IMR-90 (cell line): ENCODE data around the gene SPSB4. TPM values are rescaled to one million over a fixed set of nuclear protein-coding genes. Genes with fewer than 3 reads are reported as not detected.

Source experiments
- ATAC-seq: fragments of 200-7000 bp; cut with Tn5 transposase; 2 replicates; pipeline ENCODE4 v1.9.1; 2020; ENCODE audit warnings: low read depth, mild to moderate bottlenecking, moderate library complexity
- BruUV-seq: library from RNA; stranded (reverse); fragments of 400-500 nt; replicated peaks from 2 replicates; lab custom pipeline; 2021; lab: Mats Ljungman, UMichigan
- CTCF ChIA-PET: fragments of 300-600 bp; formaldehyde crosslinking; extraction: SDS; loops from one replicate; lab custom pipeline; 2021; ENCODE audit warnings: antibody characterized with exemption; lab: Yijun Ruan, JAX
- POLR2A ChIA-PET: fragments of 300-600 bp; sonication (Branson Sonifier 250); formaldehyde crosslinking; loops from one replicate; lab custom pipeline; 2022; ENCODE audit warnings: antibody characterized with exemption; ENCODE audit not compliant: unreplicated experiment; lab: Charles Lee
- DNase-seq: peaks from one replicate; pipeline ENCODE4 v3.0.0; 2013
- H2AFZ ChIP-seq: replicated peaks from 2 replicates; pipeline ENCODE3; 2013; ENCODE audit warnings: low read length, mild to moderate bottlenecking; ENCODE audit not compliant: poor library complexity
- H2AK5ac ChIP-seq: 2 replicates; pipeline ENCODE4 v1.6.1; 2013; ENCODE audit warnings: low read depth, low read length, inconsistent platforms
- H2AK9ac ChIP-seq: replicated peaks from 2 replicates; pipeline ENCODE3; 2013; ENCODE audit warnings: mild to moderate bottlenecking, low read depth, low read length, moderate library complexity; ENCODE audit not compliant: poor library complexity
- H2BK120ac ChIP-seq: 2 replicates; pipeline ENCODE4 v1.6.1; 2013; ENCODE audit warnings: low read depth, low read length, inconsistent platforms
- H2BK15ac ChIP-seq: 3 replicates; pipeline ENCODE4 v1.6.1; 2013; ENCODE audit warnings: low read depth, low read length, inconsistent platforms
- H2BK20ac ChIP-seq: 2 replicates; pipeline ENCODE4 v1.6.1; 2013; ENCODE audit warnings: low read depth, mild to moderate bottlenecking, inconsistent platforms, low read length, moderate library complexity
- H2BK5ac ChIP-seq: 2 replicates; pipeline ENCODE4 v1.6.1; 2013; ENCODE audit warnings: mild to moderate bottlenecking, low read depth, low read length, inconsistent platforms; ENCODE audit not compliant: poor library complexity, severe bottlenecking
- H3K14ac ChIP-seq: replicated peaks from 2 replicates; pipeline ENCODE4 v1.6.1; 2013; ENCODE audit warnings: low read depth, low read length, inconsistent platforms
- H3K18ac ChIP-seq: 2 replicates; pipeline ENCODE4 v1.6.1; 2013; ENCODE audit warnings: low read depth, low read length, control low read depth
- H3K23ac ChIP-seq: 2 replicates; pipeline ENCODE4 v1.6.1; 2013; ENCODE audit warnings: low read depth, low read length, inconsistent platforms
- H3K27ac ChIP-seq: 2 replicates; pipeline ENCODE4 v1.5.1; 2013; ENCODE audit warnings: mild to moderate bottlenecking, control low read depth, low read length; ENCODE audit not compliant: insufficient read depth
- H3K27me3 ChIP-seq: 2 replicates; pipeline ENCODE4 v1.6.1; 2013; ENCODE audit warnings: low read length; ENCODE audit not compliant: control insufficient read depth, insufficient read depth
- H3K36me3 ChIP-seq: 2 replicates; pipeline ENCODE4 v1.6.1; 2013; ENCODE audit warnings: low read length, mixed read lengths; ENCODE audit not compliant: control insufficient read depth, insufficient read depth
- H3K4ac ChIP-seq: 2 replicates; pipeline ENCODE4 v1.6.1; 2013; ENCODE audit warnings: low read depth, low read length, inconsistent platforms
- H3K4me1 ChIP-seq: 2 replicates; pipeline ENCODE4 v1.6.1; 2013; ENCODE audit warnings: low read length, mixed read lengths; ENCODE audit not compliant: control insufficient read depth, insufficient read depth
- H3K4me2 ChIP-seq: 2 replicates; pipeline ENCODE4 v1.6.1; 2013; ENCODE audit warnings: low read depth, mild to moderate bottlenecking, control low read depth, low read length, moderate library complexity
- H3K4me3 ChIP-seq: 2 replicates; pipeline ENCODE4 v1.5.1; 2013; ENCODE audit warnings: low read depth, mild to moderate bottlenecking, control low read depth, low read length, moderate library complexity; ENCODE audit not compliant: insufficient read depth
- H3K56ac ChIP-seq: 2 replicates; pipeline ENCODE4 v1.6.1; 2013; ENCODE audit warnings: low read length, inconsistent platforms; ENCODE audit not compliant: insufficient read depth; ENCODE audit errors: extremely low read depth
- H3K79me1 ChIP-seq, 2 experiments: 2 replicates each; pipeline ENCODE4 v1.6.1; 2013; ENCODE audit warnings: low read length in 2 of 2, inconsistent platforms in 1 of 2, low read depth in 1 of 2
- H3K9ac ChIP-seq: 2 replicates; pipeline ENCODE4 v1.6.1; 2013; ENCODE audit warnings: low read depth, low read length, control low read depth
- H3K9me1 ChIP-seq: 2 replicates; pipeline ENCODE4 v1.6.1; 2013; ENCODE audit warnings: low read length, inconsistent platforms; ENCODE audit not compliant: insufficient read depth
- H3K9me3 ChIP-seq: 2 replicates; pipeline ENCODE4 v1.6.1; 2013; ENCODE audit warnings: low read length; ENCODE audit not compliant: control insufficient read depth, insufficient read depth
- H4K20me1 ChIP-seq: 2 replicates; pipeline ENCODE4 v1.6.1; 2013; ENCODE audit warnings: low read length, inconsistent platforms; ENCODE audit not compliant: insufficient read depth
- H4K5ac ChIP-seq: 2 replicates; pipeline ENCODE4 v1.6.1; 2013; ENCODE audit warnings: mild to moderate bottlenecking, low read depth, low read length, control low read depth
- H4K8ac ChIP-seq, 2 experiments: 2 replicates each; pipeline ENCODE4 v1.6.1; 2013; ENCODE audit warnings: low read depth in 2 of 2, low read length in 2 of 2, control low read depth in 1 of 2, inconsistent platforms in 1 of 2
- H4K91ac ChIP-seq: 2 replicates; pipeline ENCODE4 v1.6.1; 2013; ENCODE audit warnings: low read depth, low read length, inconsistent platforms; ENCODE audit not compliant: insufficient read depth
- BHLHE40 ChIP-seq: fragments of 150-350 bp; IDR thresholded peaks from 2 replicates; pipeline ENCODE4 v1.6.1; 2016; ENCODE audit warnings: mild to moderate bottlenecking, low read depth, low read length
- CHD1 ChIP-seq: IDR thresholded peaks from 2 replicates; pipeline ENCODE4 v1.6.1; 2012; ENCODE audit warnings: low read depth, low read length, improper control_type of control experiment
- FOS ChIP-seq: fragments of 150-350 bp; IDR thresholded peaks from 2 replicates; pipeline ENCODE4 v1.6.1; 2016; ENCODE audit warnings: low read depth, low read length
- MXI1 ChIP-seq: IDR thresholded peaks from 2 replicates; pipeline ENCODE4 v1.6.1; 2012; ENCODE audit warnings: low read depth, mild to moderate bottlenecking, low read length, moderate library complexity, borderline replicate concordance
- RFX5 ChIP-seq: IDR thresholded peaks from 2 replicates; pipeline ENCODE4 v1.8.0; 2012; ENCODE audit warnings: low read depth, mild to moderate bottlenecking, low read length, moderate library complexity
- WGBS, 2 experiments: methylation state at CpG; one replicate each; pipeline versions ENCODE4 v1.1.5 to v1.1.7; 2013; ENCODE audit warnings: missing lambda C conversion rate in 2 of 2; ENCODE audit not compliant: insufficient read length in 1 of 2; ENCODE audit errors: extremely low coverage in 2 of 2; 5-methylcytosine and 5-hydroxymethylcytosine counted together
- dilution Hi-C: fragments of 300-500 bp; cut with HindIII; formaldehyde crosslinking; loops from one replicate; pipeline ENCODE4 v1.14.3; 2018; ENCODE audit warnings: low sequenced_read_pairs; ENCODE audit not compliant: unreplicated experiment
- in situ Hi-C: fragments of 300-500 bp; cut with MboI; formaldehyde crosslinking; loops from 3 replicates; pipeline ENCODE4 v1.14.3; 2019; ENCODE audit warnings: low sequenced_read_pairs, inconsistent platforms, mixed read lengths
- intact Hi-C: fragments of 100-400 bp; cut with micrococcal nuclease; formaldehyde crosslinking; loops from 2 replicates; pipeline ENCODE4 v1.10.0; 2022
- polyA plus RNA-seq, 3 experiments: library from polyadenylated mRNA; depleted of rRNA; stranded (reverse); fragments of >200 nt; gene quantifications; 2 replicates each; pipeline ENCODE4 v1.2.3, GENCODE V29; 2012; ENCODE audit warnings: low replicate concordance in 1 of 3
- total RNA-seq: library from RNA; depleted of rRNA; stranded (reverse); fragments of >200 nt; gene quantifications from 2 replicates; pipeline ENCODE4 v1.2.3, GENCODE V29; 2012

The SPSB4 gene
- total and polyA plus RNA-seq, 2 of the 4 experiments (the other 2 are of a cell fraction) = not detected

GRCh38 chr3:141100112-141100511 lies 49.0 kb downstream of the SPSB4 start:
- 73% methylated on average over 2 of the region's 3 CpGs; no CpG with 5 or more reads in 1 of the 2 experiments for WGBS, 2 experiments
- Histone ChIP-seq H2AK9ac (no peak overlapping the region), H3K14ac (no peak overlapping the region), H3K4me1 (no peaks in the 10 kb centered on the region), H4K5ac (no peak overlapping the region), H3K4me3 (no peak overlapping the region), H3K27ac (no peak overlapping the region), H2BK20ac (no peak overlapping the region), H3K18ac (no peak overlapping the region), H3K4ac (no peak overlapping the region), H2BK120ac (no peak overlapping the region), H2BK15ac (no peak overlapping the region), H3K27me3 (peaks cover 27% of the 10 kb centered on the region), H3K4me2 (no peak overlapping the region), H2AFZ (no peak overlapping the region), H2BK5ac (no peak overlapping the region), H3K9me3 (no peaks in the 10 kb centered on the region), H4K91ac (no peak overlapping the region), H3K56ac (no peak overlapping the region), H4K8ac (no peak overlapping the region), H3K9me1 (no peaks in the 10 kb centered on the region), H3K79me1 (no peaks in the 10 kb centered on the region), H4K20me1 (no peaks in the 10 kb centered on the region), H3K36me3 (no peaks in the 10 kb centered on the region), H2AK5ac (no peak overlapping the region), H3K23ac (no peak overlapping the region), H3K9ac (no peak overlapping the region)
- POLR2A ChIA-PET = no interaction called here
- DNase-seq (no peak), ATAC-seq (no peak)
- CTCF ChIA-PET = no interaction called here
- in situ Hi-C loops (loop anchor here (10.0 kb wide), 1 partner anchor 205 kb away; no protein-coding TSS in a partner anchor), dilution Hi-C loops (no loop called here), intact Hi-C loops (no loop called here)
- no TSS peak for BruUV-seq
- TF ChIP-seq CHD1 (no peak), FOS (no peak), RFX5 (no peak), BHLHE40 (no peak), MXI1 (no peak)
